ENCODE data around the gene ACTMAP.

GRCh38 chr19:40693896-40694295 is 56.4 kb downstream of the ACTMAP start:
- TF ChIP-seq, protein P1, sequence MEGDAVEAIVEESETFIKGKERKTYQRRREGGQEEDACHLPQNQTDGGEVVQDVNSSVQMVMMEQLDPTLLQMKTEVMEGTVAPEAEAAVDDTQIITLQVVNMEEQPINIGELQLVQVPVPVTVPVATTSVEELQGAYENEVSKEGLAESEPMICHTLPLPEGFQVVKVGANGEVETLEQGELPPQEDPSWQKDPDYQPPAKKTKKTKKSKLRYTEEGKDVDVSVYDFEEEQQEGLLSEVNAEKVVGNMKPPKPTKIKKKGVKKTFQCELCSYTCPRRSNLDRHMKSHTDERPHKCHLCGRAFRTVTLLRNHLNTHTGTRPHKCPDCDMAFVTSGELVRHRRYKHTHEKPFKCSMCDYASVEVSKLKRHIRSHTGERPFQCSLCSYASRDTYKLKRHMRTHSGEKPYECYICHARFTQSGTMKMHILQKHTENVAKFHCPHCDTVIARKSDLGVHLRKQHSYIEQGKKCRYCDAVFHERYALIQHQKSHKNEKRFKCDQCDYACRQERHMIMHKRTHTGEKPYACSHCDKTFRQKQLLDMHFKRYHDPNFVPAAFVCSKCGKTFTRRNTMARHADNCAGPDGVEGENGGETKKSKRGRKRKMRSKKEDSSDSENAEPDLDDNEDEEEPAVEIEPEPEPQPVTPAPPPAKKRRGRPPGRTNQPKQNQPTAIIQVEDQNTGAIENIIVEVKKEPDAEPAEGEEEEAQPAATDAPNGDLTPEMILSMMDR (IDR thresholded peaks at IDR 0.05), result no peak
- no peak for TF ChIP-seq POLR2A (IDR thresholded peaks at IDR 0.05)
- no peak for TF ChIP-seq EP300 (IDR thresholded peaks at IDR 0.05)
